Calu3 (cell line): Measurements from ENCODE around the gene ATP6V1G2. TPM values are rescaled to one million over a fixed set of nuclear protein-coding genes. Genes with fewer than 3 reads are reported as not detected.

Experiments
- BruUV-seq: library from RNA; stranded (reverse); fragments of 400-500 nt; replicated peaks from 2 replicates; lab custom pipeline; 2021; lab: Mats Ljungman, UMichigan
- CTCF ChIA-PET: fragments of 300-600 bp; sonication (Branson Sonifier 250); formaldehyde crosslinking; loops from one replicate; lab custom pipeline; 2022; ENCODE audit warnings: antibody characterized with exemption; lab: Charles Lee
- DNase-seq: peaks from one replicate; pipeline ENCODE4 v3.0.0; 2022
- H3K27ac Mint-ChIP-seq: one replicate; pipeline ENCODE4 v1.8.0; 2022; ENCODE audit warnings: mixed read lengths; ENCODE audit not compliant: unreplicated experiment
- H3K27me3 Mint-ChIP-seq: one replicate; pipeline ENCODE4 v1.8.0; 2022; ENCODE audit warnings: mixed read lengths; ENCODE audit not compliant: unreplicated experiment
- H3K36me3 Mint-ChIP-seq: one replicate; pipeline ENCODE4 v1.8.0; 2022; ENCODE audit warnings: mild to moderate bottlenecking, moderate library complexity, mixed read lengths; ENCODE audit not compliant: insufficient read depth, unreplicated experiment
- H3K4me1 Mint-ChIP-seq: one replicate; pipeline ENCODE4 v1.8.0; 2022; ENCODE audit warnings: mild to moderate bottlenecking, low read depth, mixed read lengths; ENCODE audit not compliant: unreplicated experiment
- H3K4me3 Mint-ChIP-seq: one replicate; pipeline ENCODE4 v1.8.0; 2022; ENCODE audit warnings: mild to moderate bottlenecking, low read depth, moderate library complexity, mixed read lengths; ENCODE audit not compliant: unreplicated experiment
- H3K9me3 Mint-ChIP-seq: one replicate; pipeline ENCODE4 v1.8.0; 2022; ENCODE audit warnings: low read depth, mixed read lengths; ENCODE audit not compliant: unreplicated experiment
- CTCF ChIP-seq: fragments of 200-600 bp; IDR thresholded peaks from one replicate; pipeline ENCODE4 v1.8.0; 2022; ENCODE audit warnings: antibody characterized with exemption; ENCODE audit not compliant: unreplicated experiment
- intact Hi-C: fragments of 100-400 bp; cut with micrococcal nuclease; formaldehyde crosslinking; loops from one replicate; pipeline ENCODE4 v1.10.0; 2022; ENCODE audit not compliant: unreplicated experiment
- total RNA-seq: library from RNA; stranded (reverse); gene quantifications from 2 replicates; pipeline ENCODE4 v1.2.3, GENCODE V29; 2022

Gene ATP6V1G2
- total RNA-seq, 1 experiment from 2014 or later = 1.0 TPM

- peaks cover 54% of the 10 kb centered on the region for H3K36me3 Mint-ChIP-seq
- BruUV-seq = TSS peak; percentile 49
- H3K9me3 Mint-ChIP-seq = no peaks in the 10 kb centered on the region
- no peak for TF ChIP-seq CTCF
- peak overlapping the region; percentile 71 for H3K4me3 Mint-ChIP-seq
- no peak for DNase-seq
- H3K27me3 Mint-ChIP-seq = no peaks in the 10 kb centered on the region
- peak overlapping the region; percentile 43 for H3K27ac Mint-ChIP-seq
- CTCF ChIA-PET = interaction anchor here (0.5 to 4.1 kb wide), 13 partner anchors 10 to 224 kb away, joined by 3 to 84 read pairs (median 5); partner anchors contain the start of genes LTB, NCR3 and TNF
- intact Hi-C loops = loop anchor here (5.0 kb wide), 1 partner anchor 146 kb away; the partner anchor contains the start of gene MICA
- H3K4me1 Mint-ChIP-seq = peaks cover 17% of the 10 kb centered on the region
These were observed 1.5 kb upstream of the ATP6V1G2 start for GRCh38 chr6:31547727-31548543.

DNA sequence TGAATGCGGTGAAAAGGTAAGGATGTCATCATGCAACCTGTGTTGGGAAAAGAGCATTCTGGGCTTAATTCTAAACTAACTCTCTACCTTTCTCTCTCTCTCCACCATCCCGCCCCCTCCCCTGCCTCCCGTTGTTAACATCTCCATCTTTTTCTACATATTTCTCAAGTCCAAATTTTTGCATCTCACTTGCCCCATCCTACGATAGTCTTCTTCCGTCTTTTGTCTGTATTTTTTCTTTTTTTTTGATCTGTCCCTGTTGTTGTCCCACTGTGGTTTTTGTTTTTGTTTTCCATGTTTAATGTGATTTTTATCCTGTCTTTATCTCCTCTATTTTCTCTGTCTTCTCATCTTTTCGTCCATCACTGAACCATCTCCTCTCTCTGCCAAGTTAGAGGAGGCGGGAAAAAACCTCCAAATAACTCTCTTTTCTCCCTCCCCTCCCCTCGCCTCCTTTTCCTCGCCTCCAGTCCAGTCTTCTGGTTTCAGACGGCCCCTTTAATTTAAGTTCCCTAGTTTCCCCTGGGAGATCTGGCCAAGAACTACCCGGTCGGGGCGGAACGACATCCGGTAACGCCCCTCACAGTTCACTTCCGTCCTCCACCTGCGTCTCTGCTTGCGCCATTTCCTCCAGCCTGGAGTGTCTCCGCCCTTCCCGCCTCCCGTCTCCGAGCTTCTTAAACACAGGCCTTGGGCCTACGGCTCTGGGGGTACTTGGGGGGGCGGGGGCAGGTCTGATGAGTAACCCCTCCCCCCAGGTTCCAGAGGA, 734 bp upstream of the ATP6V1G2 start, which contains the start of gene NFKBIL1:
Gene NFKBIL1, plus strand, starts transcription at position 651 of the 769 bp plus-strand sequence. Its CDS starts 87 bp downstream, at position 738.
- peak; percentile 98 for DNase-seq
- intact Hi-C loops = loop anchor here (1.0 to 5.0 kb wide), 2 partner anchors 51 to 145 kb away; partner anchors contain the start of gene MICA
- Mint-ChIP-seq H3K36me3 (peaks cover 54% of the 10 kb centered on the region), H3K27ac (peak within 1 kb of the TSS; percentile 43), H3K4me1 (peaks cover 17% of the 10 kb centered on the region), H3K9me3 (no peaks in the 10 kb centered on the region), H3K27me3 (no peaks in the 10 kb centered on the region), H3K4me3 (peak within 1 kb of the TSS; percentile 71)
- BruUV-seq = no TSS peak
- CTCF ChIA-PET = interaction anchor here (0.7 to 3.4 kb wide), 12 partner anchors 28 to 892 kb away, joined by 3 to 54 read pairs (median 4); partner anchors contain the start of genes ABHD16A, LTB, NCR3 and TNF
- TF ChIP-seq CTCF = no peak

DNA sequence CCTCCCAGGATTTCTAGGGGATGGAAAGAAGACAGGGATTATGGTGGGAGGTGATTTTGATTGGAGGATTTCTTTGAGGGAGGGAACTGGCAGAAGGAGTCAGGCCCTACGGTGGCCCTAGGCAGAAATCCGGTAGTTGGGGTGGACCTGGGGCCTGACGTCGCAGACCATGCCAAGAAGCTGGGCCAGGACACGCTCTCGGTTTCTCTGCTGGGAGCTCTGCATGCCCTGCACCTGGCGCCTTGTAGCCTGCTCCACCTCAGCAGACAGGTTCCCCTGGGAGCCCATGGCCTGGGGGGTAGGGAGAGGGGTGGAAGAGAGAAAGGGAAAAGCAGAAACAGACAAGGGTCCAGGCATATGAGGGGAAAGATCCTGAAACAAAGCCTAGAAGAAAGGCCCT, 1.1 kb downstream of the ATP6V1G2 start:
- intact Hi-C loops = loop anchor here (5.0 kb wide), 1 partner anchor 143 kb away; the partner anchor contains the start of gene MICA
- Mint-ChIP-seq H3K27me3 (no peaks in the 10 kb centered on the region), H3K4me3 (no peak overlapping the region), H3K4me1 (peaks cover 21% of the 10 kb centered on the region), H3K36me3 (peaks cover 57% of the 10 kb centered on the region), H3K27ac (no peak overlapping the region), H3K9me3 (no peaks in the 10 kb centered on the region)
- no TSS peak for BruUV-seq
- DNase-seq = no peak
- CTCF ChIA-PET = interaction anchor here (1.1 to 3.4 kb wide), 2 partner anchors 53 to 57 kb away, joined by 9 to 54 read pairs; no protein-coding TSS in a partner anchor
- no peak for TF ChIP-seq CTCF

GRCh38 chr6:31544676-31545075, 1.7 kb downstream of the ATP6V1G2 start:
- CTCF ChIA-PET = interaction anchor here (3.4 kb wide), 1 partner anchor 53 kb away, joined by 54 read pairs; no protein-coding TSS in a partner anchor
- H3K36me3 Mint-ChIP-seq = peaks cover 60% of the 10 kb centered on the region
- no peak overlapping the region for H3K4me3 Mint-ChIP-seq
- intact Hi-C loops = loop anchor here (5.0 kb wide), 1 partner anchor 142 kb away; the partner anchor contains the start of gene MICA
- no peak for DNase-seq
- H3K27ac Mint-ChIP-seq = no peak overlapping the region
- no peaks in the 10 kb centered on the region for H3K9me3 Mint-ChIP-seq
- H3K27me3 Mint-ChIP-seq = no peaks in the 10 kb centered on the region
- TF ChIP-seq CTCF = no peak
- BruUV-seq = no TSS peak
- H3K4me1 Mint-ChIP-seq = peaks cover 27% of the 10 kb centered on the region
